SU-DHL-6 (cell line): ENCODE results near the gene PLIN5.

ENCODE experiments used
- H2AFZ ChIP-seq: fragments of 200-600 bp; sonication (generic); 2 replicates; pipeline ENCODE4 v1.6.1; 2014; ENCODE audit warnings: low read depth, mild to moderate bottlenecking, moderate library complexity, mixed read lengths, antibody characterized with exemption, low read length; ENCODE audit not compliant: severe bottlenecking
- H3F3A ChIP-seq: fragments of 200-600 bp; shearing (Covaris generic); 2 replicates; pipeline ENCODE4 v1.6.0; 2016; ENCODE audit warnings: antibody characterized with exemption, mild to moderate bottlenecking; ENCODE audit not compliant: insufficient read depth
- H3K27ac ChIP-seq: fragments of 200-600 bp; sonication (generic); 2 replicates; pipeline ENCODE4 v1.5.1; 2016; ENCODE audit warnings: low read depth, mild to moderate bottlenecking, low read length, moderate library complexity, mixed read lengths
- H3K27me3 ChIP-seq: fragments of 200-600 bp; sonication (generic), shearing (Covaris generic); 2 replicates; pipeline ENCODE4 v1.6.0; 2014; ENCODE audit warnings: mild to moderate bottlenecking, low read length
- H3K36me3 ChIP-seq: fragments of 200-600 bp; sonication (generic); 2 replicates; pipeline ENCODE4 v1.6.1; 2014; ENCODE audit warnings: mild to moderate bottlenecking, low read length, mixed read lengths
- H3K4me2 ChIP-seq: fragments of 300-600, 200-600 bp; shearing (Covaris generic), sonication (generic); 2 replicates; pipeline ENCODE4 v1.6.0; 2014; ENCODE audit warnings: low read length, low read depth, mild to moderate bottlenecking; ENCODE audit not compliant: poor library complexity, severe bottlenecking
- H3K4me3 ChIP-seq: fragments of 200-600 bp; sonication (generic); 2 replicates; pipeline ENCODE4 v1.5.1; 2014; ENCODE audit warnings: antibody characterized with exemption, low read length, mild to moderate bottlenecking, mixed read lengths; ENCODE audit not compliant: insufficient read depth, poor library complexity, severe bottlenecking
- H3K79me2 ChIP-seq: fragments of 200-600 bp; sonication (generic); 2 replicates; pipeline ENCODE4 v1.6.1; 2014; ENCODE audit warnings: mild to moderate bottlenecking, low read length, moderate library complexity; ENCODE audit not compliant: insufficient read depth
- H3K9ac ChIP-seq: fragments of 200-600 bp; sonication (generic); 2 replicates; pipeline ENCODE4 v1.7.0; 2014; ENCODE audit warnings: mild to moderate bottlenecking, low read length
- H3K9me2 ChIP-seq: fragments of 200-600 bp; sonication (generic); replicated peaks from 2 replicates; pipeline ENCODE4 v1.6.1; 2014; ENCODE audit warnings: low read length; ENCODE audit not compliant: insufficient read depth
- H3K9me3 ChIP-seq: fragments of 200-600 bp; sonication (generic); 2 replicates; pipeline ENCODE4 v1.6.1; 2014; ENCODE audit warnings: low read length, mixed read lengths; ENCODE audit not compliant: insufficient read depth
- H4K20me1 ChIP-seq: fragments of 200-600 bp; sonication (generic); 2 replicates; pipeline ENCODE4 v1.6.1; 2014; ENCODE audit warnings: low read depth, mild to moderate bottlenecking, antibody characterized with exemption, low read length, moderate library complexity, mixed read lengths
- CTCF ChIP-seq: fragments of 200-600 bp; sonication (generic); IDR thresholded peaks from one replicate; pipeline ENCODE4 v1.5.1; 2017; ENCODE audit warnings: antibody characterized with exemption, mild to moderate bottlenecking, low read length, moderate library complexity; ENCODE audit not compliant: insufficient read depth, poor library complexity, severe bottlenecking
- EZH2phosphoT487 ChIP-seq: fragments of 200-600 bp; sonication (generic), shearing (Covaris generic); conservative IDR thresholded peaks from 2 replicates; pipeline ENCODE4 v1.6.1; 2018; ENCODE audit warnings: mild to moderate bottlenecking, antibody characterized with exemption, low read length, moderate library complexity, mixed read lengths

The PLIN5 gene

DNA sequence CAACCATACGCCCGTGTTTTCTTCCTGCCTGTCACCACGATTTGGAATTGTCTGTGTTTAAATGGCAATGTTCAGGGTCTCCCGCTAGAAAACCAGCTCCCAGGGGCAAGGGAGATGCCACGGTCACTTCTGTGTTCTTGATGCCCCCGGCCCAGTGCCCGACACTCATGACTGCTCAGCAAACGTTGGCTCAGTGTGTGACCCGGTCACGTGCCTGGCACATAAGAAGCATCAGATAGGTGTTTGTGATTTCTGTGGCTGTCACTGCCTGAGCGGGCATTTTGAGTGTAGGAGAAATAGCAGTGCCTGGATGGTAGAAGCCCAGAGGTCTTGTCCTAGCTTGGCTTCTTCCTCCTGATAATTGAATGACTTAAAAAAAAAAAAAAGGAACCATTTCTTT is 47.5 kb downstream of the PLIN5 start:
- TF ChIP-seq CTCF (no peak), EZH2phosphoT487 (no peak)
- Histone ChIP-seq H3K9me3 (no peaks in the 10 kb centered on the region), H3K4me3 (no peak overlapping the region), H3K9me2 (no peaks in the 10 kb centered on the region), H3K27me3 (no peaks in the 10 kb centered on the region), H3K36me3 (no peaks in the 10 kb centered on the region), H3K4me2 (no peak overlapping the region), H2AFZ (no peak overlapping the region), H3K9ac (no peak overlapping the region), H3K79me2 (no peaks in the 10 kb centered on the region), H3K27ac (no peak overlapping the region), H4K20me1 (no peaks in the 10 kb centered on the region), H3F3A (no peaks in the 10 kb centered on the region)

DNA sequence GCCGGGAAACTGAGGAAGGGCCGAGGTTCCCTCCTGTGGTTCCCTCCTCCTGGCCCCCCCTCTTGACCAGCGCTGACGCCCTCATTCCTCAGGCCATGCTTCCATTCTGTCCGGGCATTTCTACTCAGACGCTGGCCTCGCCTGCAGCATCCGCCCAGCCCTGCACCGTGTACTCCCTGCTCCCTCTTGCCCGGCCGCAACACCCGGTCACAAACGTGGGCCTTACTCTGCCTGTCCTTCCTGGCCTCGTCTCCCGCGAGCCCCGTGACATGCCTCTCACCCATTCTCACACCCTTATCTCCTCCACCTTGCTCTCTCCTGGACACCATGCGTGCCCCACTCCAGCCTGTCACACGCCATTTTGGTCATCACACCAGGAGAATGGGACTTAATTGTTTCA is 51.6 kb downstream of the PLIN5 start:
- H3K9me3 ChIP-seq: no peaks in the 10 kb centered on the region
- H3K27ac ChIP-seq: no peak overlapping the region
- no peaks in the 10 kb centered on the region for H3K9me2 ChIP-seq
- H4K20me1 ChIP-seq: no peaks in the 10 kb centered on the region
- H3F3A ChIP-seq: no peaks in the 10 kb centered on the region
- H3K9ac ChIP-seq: no peak overlapping the region
- no peak overlapping the region for H3K4me3 ChIP-seq
- TF ChIP-seq CTCF: no peak
- TF ChIP-seq EZH2phosphoT487: no peak
- no peak overlapping the region for H2AFZ ChIP-seq
- no peak overlapping the region for H3K4me2 ChIP-seq
- H3K36me3 ChIP-seq: no peaks in the 10 kb centered on the region
- no peaks in the 10 kb centered on the region for H3K79me2 ChIP-seq
- H3K27me3 ChIP-seq: no peaks in the 10 kb centered on the region

GRCh38 chr19:4482721-4483364 is 52.2 kb downstream of the PLIN5 start:
- Histone ChIP-seq H3K9me2 (no peaks in the 10 kb centered on the region), H3K27ac (no peak overlapping the region), H3K9me3 (no peaks in the 10 kb centered on the region), H3K4me3 (no peak overlapping the region), H3K27me3 (no peaks in the 10 kb centered on the region), H4K20me1 (no peaks in the 10 kb centered on the region), H2AFZ (no peak overlapping the region), H3F3A (no peaks in the 10 kb centered on the region), H3K36me3 (no peaks in the 10 kb centered on the region), H3K9ac (no peak overlapping the region), H3K4me2 (no peak overlapping the region), H3K79me2 (no peaks in the 10 kb centered on the region)
- TF ChIP-seq CTCF (no peak), EZH2phosphoT487 (no peak)
